H1 (cell line): ENCODE measurements around the gene HS1BP3. TPM values are rescaled to one million over a fixed set of nuclear protein-coding genes. Genes with fewer than 3 reads are reported as not detected.

Experiments used
- CHD2 ChIP-seq: IDR thresholded peaks from 2 replicates; pipeline ENCODE4 v1.6.1; 2012; ENCODE audit warnings: low read length, improper control_type of control experiment
- CHD7 ChIP-seq: fragments of 300-600 bp; sonication (generic); IDR thresholded peaks from 2 replicates; pipeline ENCODE4 v1.7.1; 2012; ENCODE audit warnings: low read length, moderate library complexity, mild to moderate bottlenecking, inconsistent platforms; ENCODE audit not compliant: insufficient replicate concordance
- E2F6 ChIP-seq: IDR thresholded peaks from 2 replicates; pipeline ENCODE4 v1.6.1; 2012; ENCODE audit warnings: inconsistent platforms
- EGR1 ChIP-seq: IDR thresholded peaks from 2 replicates; pipeline ENCODE4 v1.6.1; 2011; ENCODE audit warnings: low read depth, low read length, borderline replicate concordance
- FOSL1 ChIP-seq: IDR thresholded peaks from 2 replicates; pipeline ENCODE4 v1.6.1; 2011; ENCODE audit warnings: mild to moderate bottlenecking, low read depth, low read length, moderate library complexity; ENCODE audit not compliant: insufficient read depth
- GTF2F1 ChIP-seq: IDR thresholded peaks from 2 replicates; pipeline ENCODE4 v1.6.1; 2012; ENCODE audit warnings: low read depth, low read length, improper control_type of control experiment, borderline replicate concordance
- HDAC6 ChIP-seq: IDR thresholded peaks from one replicate; pipeline ENCODE4 v1.7.1; 2012; ENCODE audit warnings: low read depth, mild to moderate bottlenecking, inconsistent platforms, low read length, moderate library complexity
- JUN ChIP-seq: IDR thresholded peaks from 2 replicates; pipeline ENCODE4 v1.6.1; 2011; ENCODE audit warnings: low read depth, mild to moderate bottlenecking, improper control_type of control experiment, low read length
- KDM4A ChIP-seq: IDR thresholded peaks from one replicate; pipeline ENCODE4 v1.7.1; 2012; ENCODE audit warnings: low read depth, mild to moderate bottlenecking, moderate library complexity, low read length, inconsistent platforms; ENCODE audit not compliant: severe bottlenecking
- NRF1 ChIP-seq: IDR thresholded peaks from 2 replicates; pipeline ENCODE4 v1.6.1; 2011; ENCODE audit warnings: mild to moderate bottlenecking, low read depth, low read length, improper control_type of control experiment
- SRF ChIP-seq: IDR thresholded peaks from 2 replicates; pipeline ENCODE4 v1.6.1; 2011; ENCODE audit warnings: mild to moderate bottlenecking, low read depth, low read length, moderate library complexity
- polyA plus RNA-seq, 7 experiments: library from polyadenylated mRNA; depleted of rRNA in 3 of 7; stranded (reverse) in 5 of 7; unstranded in 2 of 7; fragments of >200 nt in 5 of 7; fragments of 200-250 nt in 2 of 7; gene quantifications; 1 replicate in 5 of 7; 2 replicates in 1 of 7; 4 replicates in 1 of 7; pipeline versions ENCODE4 v1.2.1 to v1.2.3, GENCODE V29; 2011 to 2013; ENCODE audit warnings: missing spikeins in 2 of 7, mixed read lengths in 2 of 7
- total RNA-seq: library from RNA; stranded (reverse); fragmentation: NEBNext Ultra II Directional; extraction: Animal tissue kit (Norgen Biotek cat#: 25700); gene quantifications from 2 replicates; pipeline ENCODE4 v1.2.1, GENCODE V29; 2021

Gene HS1BP3
- total and polyA plus RNA-seq, 2 of the 8 experiments (the other 6 are each of a cell fraction or from before 2014, with no cell fraction given) = 11.1 to 11.3 TPM

- TF ChIP-seq CHD7 = no peak
- no peak for TF ChIP-seq HDAC6
- TF ChIP-seq KDM4A = no peak
- TF ChIP-seq CHD2 = no peak
- TF ChIP-seq E2F6 = no peak
- TF ChIP-seq GTF2F1 = no peak
- TF ChIP-seq FOSL1 = no peak
- no peak for TF ChIP-seq NRF1
- TF ChIP-seq SRF = no peak
- no peak for TF ChIP-seq JUN
- TF ChIP-seq EGR1 = no peak
These were observed 36.4 kb upstream of the HS1BP3 start (continued) for GRCh38 chr2:20687260-20687832.
